ENCODE measurements around the gene PAIP1.
A peak's percentile ranks its signal among the peaks of the same experiment; 100 is the strongest.

The PAIP1 gene

GRCh38 chr5:43548358-43548757 lies 8.5 kb downstream of the PAIP1 start:
- no peak for TF ChIP-seq POLR2AphosphoS5 (IDR thresholded peaks at IDR 0.05; ENCODE audit: low read depth, low read length)
- TF ChIP-seq TAF1 (IDR thresholded peaks at IDR 0.05; ENCODE audit: borderline replicate concordance, low read depth, low read length) = no peak
- TF ChIP-seq POLR2A (IDR thresholded peaks at IDR 0.05; ENCODE audit: low read depth, low read length) = no peak
- no peak for FAIRE-seq
- DNase-seq (ENCODE audit: insufficient read length) = no peak

GRCh38 chr5:43547532-43547931 lies 9.3 kb downstream of the PAIP1 start:
- FAIRE-seq (no peak), DNase-seq (ENCODE audit: insufficient read length) (no peak)
- no peak for TF ChIP-seq TAF1 (IDR thresholded peaks at IDR 0.05; ENCODE audit: borderline replicate concordance, low read depth, low read length)
- TF ChIP-seq POLR2A (IDR thresholded peaks at IDR 0.05; ENCODE audit: low read depth, low read length) = no peak
- TF ChIP-seq POLR2AphosphoS5 (IDR thresholded peaks at IDR 0.05; ENCODE audit: low read depth, low read length) = no peak

GRCh38 chr5:43543434-43543833 lies 13.4 kb downstream of the PAIP1 start:
- no peak for DNase-seq (ENCODE audit: insufficient read length)
- FAIRE-seq = no peak
- TF ChIP-seq POLR2AphosphoS5 (IDR thresholded peaks at IDR 0.05; ENCODE audit: low read depth, low read length) (no peak), POLR2A (IDR thresholded peaks at IDR 0.05; ENCODE audit: low read depth, low read length) (no peak), TAF1 (IDR thresholded peaks at IDR 0.05; ENCODE audit: borderline replicate concordance, low read depth, low read length) (no peak)

GRCh38 chr5:43540746-43541145 lies 16.1 kb downstream of the PAIP1 start:
- DNase-seq (ENCODE audit: insufficient read length) (no peak), FAIRE-seq (no peak)
- TF ChIP-seq POLR2A (IDR thresholded peaks at IDR 0.05; ENCODE audit: low read depth, low read length) = no peak

GRCh38 chr5:43536972-43537371 lies 19.9 kb downstream of the PAIP1 start:
- TF ChIP-seq POLR2AphosphoS5 (IDR thresholded peaks at IDR 0.05; ENCODE audit: low read depth, low read length) (no peak), TAF1 (IDR thresholded peaks at IDR 0.05; ENCODE audit: borderline replicate concordance, low read depth, low read length) (no peak), POLR2A (IDR thresholded peaks at IDR 0.05; ENCODE audit: low read depth, low read length) (no peak)
- FAIRE-seq (no peak), DNase-seq (ENCODE audit: insufficient read length) (no peak)

GRCh38 chr5:43533646-43534045 lies 23.2 kb downstream of the PAIP1 start:
- TF ChIP-seq POLR2A (IDR thresholded peaks at IDR 0.05; ENCODE audit: low read depth, low read length) (no peak), TAF1 (IDR thresholded peaks at IDR 0.05; ENCODE audit: borderline replicate concordance, low read depth, low read length) (no peak)
- DNase-seq (ENCODE audit: insufficient read length) (no peak), FAIRE-seq (no peak)

- FAIRE-seq (no peak), DNase-seq (ENCODE audit: insufficient read length) (no peak)
- TF ChIP-seq POLR2AphosphoS5 (IDR thresholded peaks at IDR 0.05; ENCODE audit: low read depth, low read length) = no peak
- no peak for TF ChIP-seq TAF1 (IDR thresholded peaks at IDR 0.05; ENCODE audit: borderline replicate concordance, low read depth, low read length)
- no peak for TF ChIP-seq POLR2A (IDR thresholded peaks at IDR 0.05; ENCODE audit: low read depth, low read length)
Observed at GRCh38 chr5:43530648-43531047, 26.2 kb downstream of the PAIP1 start.

GRCh38 chr5:43523662-43524072 lies 33.2 kb downstream of the PAIP1 start:
- no peak for FAIRE-seq
- DNase-seq (ENCODE audit: insufficient read length) = no peak
- no peak for TF ChIP-seq TAF1 (IDR thresholded peaks at IDR 0.05; ENCODE audit: borderline replicate concordance, low read depth, low read length)
- TF ChIP-seq POLR2A (IDR thresholded peaks at IDR 0.05; ENCODE audit: low read depth, low read length) = no peak; the same call in 1 of the 2 replicates
- TF ChIP-seq POLR2AphosphoS5 (IDR thresholded peaks at IDR 0.05; ENCODE audit: low read depth, low read length) = no peak

- no peak for FAIRE-seq
- DNase-seq (ENCODE audit: insufficient read length) = no peak
- TF ChIP-seq POLR2A (IDR thresholded peaks at IDR 0.05; ENCODE audit: low read depth, low read length) (no peak), POLR2AphosphoS5 (IDR thresholded peaks at IDR 0.05; ENCODE audit: low read depth, low read length) (no peak), TAF1 (IDR thresholded peaks at IDR 0.05; ENCODE audit: borderline replicate concordance, low read depth, low read length) (no peak)
Observed at GRCh38 chr5:43520615-43521014, 36.3 kb downstream of the PAIP1 start.

- FAIRE-seq = no peak
- TF ChIP-seq POLR2A (IDR thresholded peaks at IDR 0.05; ENCODE audit: low read depth, low read length) (no peak), POLR2AphosphoS5 (IDR thresholded peaks at IDR 0.05; ENCODE audit: low read depth, low read length) (no peak), TAF1 (IDR thresholded peaks at IDR 0.05; ENCODE audit: borderline replicate concordance, low read depth, low read length) (no peak)
- no peak for DNase-seq (ENCODE audit: insufficient read length)
Observed at GRCh38 chr5:43515678-43516048, 41.2 kb downstream of the PAIP1 start.

GRCh38 chr5:43514816-43515677 lies 41.8 kb downstream of the PAIP1 start, which contains the start of gene C5orf34:
Gene C5orf34, minus strand, starts transcription at chr5:43515148. Its CDS starts 5,809 bp downstream, at chr5:43509339.
- DNase-seq (ENCODE audit: insufficient read length) (peak; percentile 86), FAIRE-seq (peak; percentile 95)
- peak; percentile 95 for TF ChIP-seq POLR2A (IDR thresholded peaks at IDR 0.05; ENCODE audit: low read depth, low read length)
- peak; percentile 77 for TF ChIP-seq TAF1 (IDR thresholded peaks at IDR 0.05; ENCODE audit: borderline replicate concordance, low read depth, low read length)
- peak; percentile 93 for TF ChIP-seq POLR2AphosphoS5 (IDR thresholded peaks at IDR 0.05; ENCODE audit: low read depth, low read length)

GRCh38 chr5:43514471-43514815 lies 42.4 kb downstream of the PAIP1 start:
- no peak for FAIRE-seq
- TF ChIP-seq POLR2AphosphoS5 (IDR thresholded peaks at IDR 0.05; ENCODE audit: low read depth, low read length) = no peak
- DNase-seq (ENCODE audit: insufficient read length) = peak; percentile 14

Measured in GM12892 (cell line).